GM13976 (cell line): Measurements from ENCODE around the gene SLC6A13.

Experiments
- DNase-seq: peaks from one replicate; pipeline ENCODE4 v3.0.0; 2012; ENCODE audit warnings: low spot score
- CTCF ChIP-seq: IDR thresholded peaks from 2 replicates; pipeline ENCODE4 v1.5.1; 2012; ENCODE audit warnings: borderline replicate concordance, mild to moderate bottlenecking; ENCODE audit not compliant: insufficient read depth; ENCODE audit errors: extremely low read depth, missing control alignments, control extremely low read depth
- in situ Hi-C: fragments of 300-500 bp; cut with MboI; formaldehyde crosslinking; loops from one replicate; pipeline ENCODE4 v1.12.0; 2022; ENCODE audit warnings: low sequenced_read_pairs, mixed read lengths, inconsistent platforms; ENCODE audit not compliant: unreplicated experiment

The SLC6A13 gene

GRCh38 chr12:214003-214741 is 48.5 kb downstream of the SLC6A13 start, which contains the start of gene SLC6A12:
TSS of gene SLC6A12 (minus strand) at chr12:214157. CDS start at chr12:209986, 4,171 bp downstream.
- TF ChIP-seq CTCF: no peak
- no peak for DNase-seq
- in situ Hi-C loops: no loop called here

GRCh38 chr12:213527-213932 is 49.1 kb downstream of the SLC6A13 start:
- DNase-seq: no peak
- in situ Hi-C loops: no loop called here
- TF ChIP-seq CTCF: no peak

- in situ Hi-C loops: no loop called here
- no peak for DNase-seq
- TF ChIP-seq CTCF: no peak
Observed at GRCh38 chr12:212715-213526, 49.7 kb downstream of the SLC6A13 start.

- DNase-seq: peak; percentile 58
- in situ Hi-C loops: no loop called here
Observed at GRCh38 chr12:212415-212714, 50.3 kb downstream of the SLC6A13 start.

GRCh38 chr12:211639-212414 is 50.8 kb downstream of the SLC6A13 start:
- TF ChIP-seq CTCF: no peak
- in situ Hi-C loops: no loop called here
- DNase-seq: no peak

More at GRCh38 chr12:212415-212714, 50.3 kb downstream of the SLC6A13 start:
- no peak for TF ChIP-seq CTCF

- no peak for TF ChIP-seq CTCF
- DNase-seq: no peak
- in situ Hi-C loops: no loop called here
Observed at GRCh38 chr12:211142-211465, 51.5 kb downstream of the SLC6A13 start.
